ENCODE data around the gene PDGFD.

Gene PDGFD

DNA sequence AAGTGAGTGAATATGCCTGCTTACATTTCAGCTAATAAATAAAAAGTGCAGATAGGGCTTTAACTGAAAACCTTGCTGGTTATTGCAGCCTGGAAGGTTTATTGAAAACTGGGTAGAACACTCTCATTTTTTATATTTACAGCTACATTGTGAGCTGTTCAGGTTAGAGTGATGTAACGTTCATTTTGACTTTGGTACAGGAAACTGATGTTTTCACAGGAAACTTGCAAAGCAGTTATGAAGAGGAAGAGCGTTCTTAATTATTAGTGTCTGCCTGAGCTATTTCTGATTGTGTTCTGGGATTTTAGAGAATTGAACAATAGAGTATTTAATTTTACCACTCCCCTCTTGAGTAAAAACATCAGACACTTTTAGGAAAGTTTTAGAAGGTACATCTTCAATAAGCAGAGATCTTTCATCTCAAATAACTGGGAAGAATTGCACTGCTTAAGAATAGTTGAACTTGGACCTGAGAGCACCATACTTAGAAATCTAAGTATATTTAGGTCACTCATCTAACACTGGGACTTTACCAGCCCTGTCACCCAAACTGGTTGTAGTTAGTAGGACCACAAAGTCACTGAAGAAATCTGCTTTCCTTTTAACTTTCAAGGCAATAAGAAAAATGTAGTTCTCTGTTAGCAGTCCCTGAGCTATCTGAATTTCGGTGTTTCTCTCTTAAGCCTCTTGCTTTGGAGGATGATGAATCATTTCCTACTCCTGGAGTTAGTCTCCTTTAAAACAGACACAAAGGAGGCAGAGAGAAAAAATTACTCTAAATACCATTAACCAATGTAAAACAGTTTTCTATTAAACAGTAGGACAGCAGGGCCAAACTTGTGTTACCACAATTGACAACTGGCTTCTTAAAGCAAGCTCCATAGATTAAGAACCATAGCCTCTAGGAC, 256.1 kb downstream of the PDGFD start:
- peak in 1 of 2 donors; percentile 5 for DNase-seq

GRCh38 chr11:103907136-103907535, 256.8 kb downstream of the PDGFD start:
- no peak for DNase-seq

DNA sequence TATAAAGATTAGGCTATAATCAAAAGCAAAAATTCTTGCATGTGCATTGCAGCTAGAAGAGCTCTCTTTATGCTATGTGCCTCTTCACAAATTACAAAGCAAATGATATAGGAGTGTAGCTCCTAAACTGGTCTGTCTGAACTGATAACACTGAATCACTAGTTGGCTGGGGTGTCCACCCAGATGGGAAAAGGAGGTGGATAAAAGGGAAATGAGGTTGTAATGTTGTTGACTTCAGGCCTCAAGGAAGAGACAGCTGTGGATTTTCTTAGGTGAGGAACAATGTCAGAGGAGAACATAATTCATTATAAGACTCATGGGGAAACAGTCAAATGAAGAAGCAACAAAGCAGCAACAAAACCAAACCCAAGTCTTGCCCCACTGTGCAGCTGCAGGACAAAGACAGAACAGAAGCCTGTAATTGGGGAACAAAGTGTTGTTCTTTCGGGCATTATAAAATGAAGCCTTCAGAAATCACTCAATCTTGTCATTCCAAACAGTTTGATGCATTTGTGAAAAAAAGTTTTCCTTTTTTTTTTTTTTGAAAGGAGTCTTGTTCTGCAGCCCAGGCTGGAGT, 257.6 kb downstream of the PDGFD start:
- DNase-seq, result peak; percentile 30 to 52

GRCh38 chr11:103904324-103904667, 259.7 kb downstream of the PDGFD start:
- DNase-seq, result peak in 1 of 2 donors; percentile 5

- DNase-seq, result no peak
Measured at GRCh38 chr11:103903621-103904323, 260.2 kb downstream of the PDGFD start.

DNA sequence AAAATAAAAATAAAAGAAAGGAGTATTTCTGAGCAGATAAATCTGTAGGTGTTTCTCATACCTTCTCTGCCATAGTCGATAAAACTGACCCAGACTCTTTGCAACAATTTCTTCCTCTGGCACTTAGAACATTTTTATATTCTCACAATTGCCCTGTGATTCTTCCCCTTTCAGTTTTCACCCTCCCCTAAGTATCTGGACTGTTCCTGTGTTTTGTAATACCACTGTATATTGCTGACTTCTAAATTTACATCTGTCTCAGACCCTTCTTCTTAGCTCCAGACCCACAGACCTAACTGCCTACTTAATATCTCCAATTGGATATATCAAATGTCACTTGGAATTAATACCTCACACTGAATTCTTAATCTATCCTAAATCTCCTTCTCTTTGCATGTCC, 261.0 kb downstream of the PDGFD start:
- DNase-seq, result peak in 1 of 2 donors; percentile 14

GRCh38 chr11:103901656-103902055, 262.3 kb downstream of the PDGFD start:
- DNase-seq, result no peak

GRCh38 chr11:103898577-103899336, 265.2 kb downstream of the PDGFD start:
- no peak for DNase-seq

DNA sequence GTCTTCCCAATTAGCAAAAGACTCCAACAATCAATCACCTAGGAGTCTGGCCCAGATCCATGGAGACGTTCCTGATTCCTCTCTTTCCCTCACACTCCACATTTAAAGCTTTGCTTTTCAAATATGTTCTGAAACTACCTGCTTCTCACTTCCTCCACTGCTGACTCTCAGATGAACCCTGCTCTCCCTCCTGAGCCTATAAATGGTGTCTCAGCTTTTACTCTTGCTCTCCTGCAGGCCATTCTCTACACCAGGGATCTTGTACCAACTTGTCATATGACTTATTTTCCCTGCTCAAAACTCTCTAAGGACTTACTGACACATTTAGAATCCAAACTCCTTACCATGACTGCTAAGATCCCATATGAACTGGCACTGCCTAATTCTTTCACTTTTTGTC, 265.9 kb downstream of the PDGFD start:
- DNase-seq, result no peak

- DNase-seq, result peak; percentile 53 to 68
Measured at GRCh38 chr11:103897160-103897936, 266.6 kb downstream of the PDGFD start.

DNA sequence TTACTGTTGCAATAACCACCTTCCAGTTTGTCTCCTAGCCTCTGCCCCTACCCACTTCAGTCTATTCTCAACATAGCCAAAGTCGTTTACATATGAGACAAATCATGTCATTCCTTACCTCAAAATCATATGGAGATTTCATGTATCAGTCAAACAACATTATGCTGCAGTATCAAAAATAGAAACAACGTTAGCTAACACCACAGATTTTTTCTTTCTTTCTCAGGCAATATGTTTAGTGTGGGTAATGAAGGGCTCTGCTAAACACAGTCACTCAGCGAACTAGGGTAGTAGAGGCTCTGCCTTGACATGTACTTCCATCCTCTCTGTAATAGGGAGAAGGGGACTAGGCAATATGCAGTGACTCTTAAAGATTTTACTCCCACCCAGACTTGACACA, 268.8 kb downstream of the PDGFD start:
- no peak for DNase-seq

GRCh38 chr11:103894673-103895072, 269.3 kb downstream of the PDGFD start:
- no peak for DNase-seq

DNA sequence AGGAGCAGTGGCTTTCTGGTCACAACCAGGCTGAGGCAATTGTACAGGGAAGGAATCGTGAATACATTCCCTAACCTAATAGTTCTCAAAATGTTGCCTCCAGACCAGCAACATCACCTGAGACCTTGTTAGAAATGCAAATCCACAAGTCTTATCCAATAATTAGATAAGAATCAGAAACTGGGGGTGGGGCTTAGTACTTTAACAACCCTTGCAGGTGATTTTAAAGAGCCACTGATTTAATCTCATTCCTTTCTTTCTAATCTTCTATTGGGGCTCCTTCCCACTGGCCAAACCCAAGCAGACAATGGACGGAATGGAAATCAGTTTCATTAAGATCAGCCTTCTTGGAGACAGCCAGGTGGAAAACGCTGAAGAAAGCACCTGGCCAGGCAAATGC, 269.9 kb downstream of the PDGFD start:
- DNase-seq, result no peak

GRCh38 chr11:103893371-103893770, 270.6 kb downstream of the PDGFD start:
- no peak for DNase-seq

- no peak for DNase-seq
Measured at GRCh38 chr11:103892603-103893002, 271.3 kb downstream of the PDGFD start.

GRCh38 chr11:103890654-103891053, 273.3 kb downstream of the PDGFD start:
- DNase-seq, result no peak

DNA sequence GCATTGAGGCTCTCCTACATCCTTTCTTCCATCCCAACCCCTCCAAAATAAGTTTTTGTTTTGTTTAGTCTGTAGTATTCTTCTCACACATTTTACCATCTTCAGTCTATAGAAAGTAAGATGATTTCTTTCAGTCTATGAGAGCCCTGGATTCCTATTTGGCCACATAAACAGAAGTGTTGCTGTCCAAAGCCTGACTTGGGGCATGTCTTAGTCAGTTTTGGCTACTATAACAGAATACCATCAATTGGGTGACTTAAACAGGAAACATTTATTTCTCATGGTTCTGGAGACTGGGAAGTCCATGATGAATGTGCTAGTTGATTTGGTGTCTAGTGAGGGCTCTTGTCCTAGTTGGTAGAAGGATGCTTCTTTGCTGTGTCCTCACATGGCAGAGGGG, 274.3 kb downstream of the PDGFD start:
- DNase-seq, result no peak

DNA sequence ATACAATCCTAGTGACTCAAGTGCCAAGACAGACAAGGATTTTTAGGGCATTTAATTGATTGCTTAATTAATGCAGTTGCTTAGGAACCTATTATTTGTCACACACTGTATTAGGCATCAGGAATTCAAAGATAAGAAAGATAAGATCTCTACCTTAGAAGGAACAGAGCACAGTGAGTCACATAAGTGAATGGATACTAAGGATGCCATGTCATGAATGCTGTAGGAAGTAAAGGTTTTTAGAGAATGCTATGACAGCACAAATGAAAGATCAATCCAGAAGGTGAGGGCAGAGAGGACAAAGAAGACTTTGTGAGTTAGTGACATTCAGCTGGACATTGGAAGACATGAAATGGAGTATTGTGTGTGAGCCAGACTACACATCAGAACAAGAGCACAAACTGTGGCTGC, 275.4 kb downstream of the PDGFD start:
- DNase-seq, result no peak

DNA sequence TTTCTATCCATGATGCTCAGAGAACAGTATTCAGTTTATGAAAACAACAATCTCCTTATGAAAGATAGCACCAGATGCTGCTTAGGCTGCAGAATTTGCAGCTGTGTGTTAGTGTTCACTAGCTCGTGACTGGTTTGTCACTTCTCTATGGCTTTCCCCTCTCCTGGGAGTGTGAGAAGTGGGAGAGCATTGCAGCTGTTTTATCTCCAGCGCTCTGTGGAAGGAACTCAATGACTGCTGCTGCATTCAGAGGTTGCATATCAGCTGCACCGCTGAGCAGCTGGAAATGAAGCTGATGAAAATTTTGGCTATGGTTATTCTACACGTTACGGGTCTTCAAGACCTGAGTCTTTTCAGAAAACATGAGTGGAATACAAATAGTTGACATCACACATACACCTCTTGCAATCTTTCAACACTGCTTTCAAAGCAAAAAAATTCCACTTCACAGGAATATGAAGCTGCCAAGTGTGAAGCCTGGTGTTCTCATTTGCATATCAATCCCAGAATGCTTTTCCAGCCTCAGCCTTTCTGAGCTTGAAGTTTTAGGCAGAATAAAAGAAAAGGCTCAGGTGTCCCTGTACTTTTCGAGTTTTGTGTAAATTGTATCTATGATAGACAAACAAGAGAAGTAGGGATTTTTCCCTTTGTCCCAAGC, 276.8 kb downstream of the PDGFD start:
- peak; percentile 42 to 72 for DNase-seq

- DNase-seq, result no peak
Measured at GRCh38 chr11:103883856-103884255, 280.1 kb downstream of the PDGFD start.

- DNase-seq, result no peak
Measured at GRCh38 chr11:103883291-103883690, 280.7 kb downstream of the PDGFD start.

DNA sequence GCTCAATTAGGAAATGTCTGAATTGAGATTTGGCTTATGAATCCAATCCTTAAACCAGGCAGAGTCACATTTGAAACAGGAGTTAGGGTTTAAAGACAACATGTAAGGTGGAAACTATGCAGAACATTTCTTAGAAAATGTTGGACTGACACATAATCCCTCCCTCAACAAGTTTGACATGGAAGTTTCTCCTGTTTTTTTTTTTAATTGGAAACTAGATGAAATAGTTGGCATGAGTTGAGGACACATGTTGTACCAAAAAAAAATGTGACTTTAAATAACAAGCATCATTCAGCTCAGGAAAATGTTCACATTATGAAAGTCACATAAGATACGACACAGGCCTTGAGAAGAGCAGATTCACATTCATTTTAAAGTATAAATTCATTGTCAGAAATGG, 282.4 kb downstream of the PDGFD start:
- DNase-seq, result no peak

Measured in inflammatory macrophage (primary cell).